ENCODE data around the gene CACNA1C. TPM values are rescaled to one million over a fixed set of nuclear protein-coding genes. Genes with fewer than 3 reads are reported as not detected.

The CACNA1C gene
- total RNA-seq, 4 donors from 2014 or later, result 2.9 to 5.3 (median 4.3) TPM

- no peak for TF ChIP-seq CTCF (IDR thresholded peaks at IDR 0.05; ENCODE audit: low read depth)
Observed at GRCh38 chr12:2013086-2013485, 39.7 kb upstream of the CACNA1C start.

GRCh38 chr12:2013527-2014223 lies 39.1 kb upstream of the CACNA1C start:
- no peak for TF ChIP-seq CTCF (IDR thresholded peaks at IDR 0.05; ENCODE audit: low read depth)

GRCh38 chr12:2014231-2014630 lies 38.6 kb upstream of the CACNA1C start:
- TF ChIP-seq CTCF (IDR thresholded peaks at IDR 0.05; ENCODE audit: low read depth), result no peak

GRCh38 chr12:2016862-2017545 lies 35.8 kb upstream of the CACNA1C start:
- no peak for TF ChIP-seq CTCF (IDR thresholded peaks at IDR 0.05; ENCODE audit: low read depth)

GRCh38 chr12:2017546-2018337 lies 35.0 kb upstream of the CACNA1C start:
- TF ChIP-seq CTCF (IDR thresholded peaks at IDR 0.05; ENCODE audit: low read depth), result no peak

- no peak for TF ChIP-seq CTCF (IDR thresholded peaks at IDR 0.05; ENCODE audit: low read depth)
Observed at GRCh38 chr12:2018391-2018790, 34.4 kb upstream of the CACNA1C start.

GRCh38 chr12:2019126-2019525 lies 33.7 kb upstream of the CACNA1C start:
- no peak for TF ChIP-seq CTCF (IDR thresholded peaks at IDR 0.05; ENCODE audit: low read depth)
